HepG2 (cell line): ENCODE measurements around the gene DSTN. TPM values are rescaled to one million over a fixed set of nuclear protein-coding genes. Genes with fewer than 3 reads are reported as not detected.

Experiments used
- ARID2 ChIP-seq: sonication (generic); formaldehyde crosslinking; IDR thresholded peaks from 2 replicates; pipeline ENCODE4 v1.8.1; 2022; ENCODE audit warnings: mild to moderate bottlenecking, missing genetic modification reagents, borderline replicate concordance
- BRCA1 ChIP-seq: sonication (generic); formaldehyde crosslinking; IDR thresholded peaks from 2 replicates; pipeline ENCODE4 v1.4.0; 2020; ENCODE audit warnings: missing genetic modification reagents
- CEBPZ ChIP-seq: IDR thresholded peaks from 2 replicates; pipeline ENCODE4 v1.6.1; 2012; ENCODE audit warnings: low read length, improper control_type of control experiment
- CSRNP1 ChIP-seq: sonication (generic); formaldehyde crosslinking; IDR thresholded peaks from 2 replicates; pipeline ENCODE4 v1.8.1; 2023; ENCODE audit warnings: mild to moderate bottlenecking, missing genetic modification reagents
- ISL2 ChIP-seq: sonication (generic); formaldehyde crosslinking; IDR thresholded peaks from 2 replicates; pipeline ENCODE4 v1.5.0; 2020; ENCODE audit warnings: missing genetic modification reagents
- KLF16 ChIP-seq, 2 experiments: sonication (generic) in 1 of 2; formaldehyde crosslinking in 1 of 2; IDR thresholded peaks; 2 replicates each; pipeline versions ENCODE4 v1.6.1 to v1.8.0; 2016 to 2023; ENCODE audit warnings: missing genetic modification reagents in 2 of 2, missing compliant biosample characterization in 1 of 2
- MBD4 ChIP-seq: IDR thresholded peaks from 2 replicates; pipeline ENCODE4 v1.6.1; 2012; ENCODE audit warnings: low read length, inconsistent platforms, borderline replicate concordance
- SNAI1 ChIP-seq: sonication (generic); formaldehyde crosslinking; IDR thresholded peaks from 2 replicates; pipeline ENCODE4 v1.5.0; 2020; ENCODE audit warnings: mild to moderate bottlenecking, missing genetic modification reagents, borderline replicate concordance
- SSRP1 ChIP-seq: IDR thresholded peaks from 2 replicates; pipeline ENCODE4 v1.6.1; 2016; ENCODE audit warnings: control low read depth
- ZFYVE20 ChIP-seq: sonication (generic); formaldehyde crosslinking; IDR thresholded peaks from 2 replicates; pipeline ENCODE4 v1.8.0; 2023; ENCODE audit warnings: low read depth, mild to moderate bottlenecking, moderate library complexity, missing genetic modification reagents, borderline replicate concordance
- ZNF343 ChIP-seq: sonication (generic); formaldehyde crosslinking; IDR thresholded peaks from 2 replicates; pipeline ENCODE4 v1.4.0; 2020; ENCODE audit warnings: mild to moderate bottlenecking, missing genetic modification reagents
- ZNF513 ChIP-seq: sonication (generic); formaldehyde crosslinking; conservative IDR thresholded peaks from 2 replicates; pipeline ENCODE4 v1.5.0; 2020; ENCODE audit warnings: missing genetic modification reagents
- ZNF670 ChIP-seq: sonication (generic); formaldehyde crosslinking; IDR thresholded peaks from 2 replicates; pipeline ENCODE4 v1.8.0; 2022; ENCODE audit warnings: mild to moderate bottlenecking, missing genetic modification reagents, borderline replicate concordance
- polyA plus RNA-seq, 8 experiments: library from polyadenylated mRNA; depleted of rRNA in 3 of 8; stranded (reverse) in 7 of 8; unstranded in 1 of 8; fragments of >200 nt; fragmentation: Illumina TruSeq in 4 of 8; extraction: Trizol in 4 of 8; gene quantifications; 2 replicates each; pipeline versions ENCODE4 v1.2.1 to v1.2.3, GENCODE V29; 2011 to 2016; ENCODE audit warnings: low read depth in 4 of 8, missing spikeins in 1 of 8, mixed read lengths in 1 of 8; ENCODE audit not compliant: insufficient read depth in 1 of 8
- total RNA-seq, 5 experiments: library from RNA; depleted of rRNA; stranded (reverse); fragments of >200 nt; fragmentation: Illumina TruSeq; extraction: Trizol; gene quantifications; 2 replicates each; pipeline ENCODE4 v1.2.3, GENCODE V29; 2016; ENCODE audit warnings: low read depth in 1 of 5
- TF ChIP-seq, protein P1 (sequence below): sonication (generic); formaldehyde crosslinking; IDR thresholded peaks from 2 replicates; pipeline ENCODE4 v1.4.0; 2020; ENCODE audit warnings: missing genetic modification reagents, borderline replicate concordance
- TF ChIP-seq, protein P2 (sequence below): sonication (generic); formaldehyde crosslinking; IDR thresholded peaks from 2 replicates; pipeline ENCODE4 v1.4.0; 2020; ENCODE audit warnings: missing genetic modification reagents

The DSTN gene
- total and polyA plus RNA-seq, 2 of the 13 experiments (the other 11 are each of a cell fraction or from before 2014, with no cell fraction given), result 27.6 to 106 TPM

- TF ChIP-seq ZNF670 (CRISPR knock-in tag), result 0 out of 2 replicates have a peak, but pooled peaks have one; percentile 33
- TF ChIP-seq CEBPZ, result no peak
- TF ChIP-seq ZNF343, result no peak
- 0 out of 2 replicates have a peak, but pooled peaks have one; percentile 15 for TF ChIP-seq SSRP1
- 0 out of 2 replicates have a peak, but pooled peaks have one; percentile 69 for TF ChIP-seq ZFYVE20 (CRISPR knock-in tag)
- TF ChIP-seq, protein P1, sequence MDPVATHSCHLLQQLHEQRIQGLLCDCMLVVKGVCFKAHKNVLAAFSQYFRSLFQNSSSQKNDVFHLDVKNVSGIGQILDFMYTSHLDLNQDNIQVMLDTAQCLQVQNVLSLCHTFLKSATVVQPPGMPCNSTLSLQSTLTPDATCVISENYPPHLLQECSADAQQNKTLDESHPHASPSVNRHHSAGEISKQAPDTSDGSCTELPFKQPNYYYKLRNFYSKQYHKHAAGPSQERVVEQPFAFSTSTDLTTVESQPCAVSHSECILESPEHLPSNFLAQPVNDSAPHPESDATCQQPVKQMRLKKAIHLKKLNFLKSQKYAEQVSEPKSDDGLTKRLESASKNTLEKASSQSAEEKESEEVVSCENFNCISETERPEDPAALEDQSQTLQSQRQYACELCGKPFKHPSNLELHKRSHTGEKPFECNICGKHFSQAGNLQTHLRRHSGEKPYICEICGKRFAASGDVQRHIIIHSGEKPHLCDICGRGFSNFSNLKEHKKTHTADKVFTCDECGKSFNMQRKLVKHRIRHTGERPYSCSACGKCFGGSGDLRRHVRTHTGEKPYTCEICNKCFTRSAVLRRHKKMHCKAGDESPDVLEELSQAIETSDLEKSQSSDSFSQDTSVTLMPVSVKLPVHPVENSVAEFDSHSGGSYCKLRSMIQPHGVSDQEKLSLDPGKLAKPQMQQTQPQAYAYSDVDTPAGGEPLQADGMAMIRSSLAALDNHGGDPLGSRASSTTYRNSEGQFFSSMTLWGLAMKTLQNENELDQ (CRISPR knock-in tag), result no peak
- 0 out of 2 replicates have a peak, but pooled peaks have one; percentile 11 for TF ChIP-seq CSRNP1 (CRISPR knock-in tag)
- TF ChIP-seq ARID2 (CRISPR knock-in tag), result no peak
- peak; percentile 62; the same call in 1 of the 2 replicates for TF ChIP-seq ZNF513 (CRISPR knock-in tag)
- TF ChIP-seq ISL2, result peak; percentile 27; the same call in 1 of the 2 replicates
- TF ChIP-seq BRCA1 (CRISPR knock-in tag), result peak; percentile 78; the same call in 1 of the 2 replicates
- TF ChIP-seq MBD4, result 0 out of 2 replicates have a peak, but pooled peaks have one; percentile 41
- TF ChIP-seq, protein P2, sequence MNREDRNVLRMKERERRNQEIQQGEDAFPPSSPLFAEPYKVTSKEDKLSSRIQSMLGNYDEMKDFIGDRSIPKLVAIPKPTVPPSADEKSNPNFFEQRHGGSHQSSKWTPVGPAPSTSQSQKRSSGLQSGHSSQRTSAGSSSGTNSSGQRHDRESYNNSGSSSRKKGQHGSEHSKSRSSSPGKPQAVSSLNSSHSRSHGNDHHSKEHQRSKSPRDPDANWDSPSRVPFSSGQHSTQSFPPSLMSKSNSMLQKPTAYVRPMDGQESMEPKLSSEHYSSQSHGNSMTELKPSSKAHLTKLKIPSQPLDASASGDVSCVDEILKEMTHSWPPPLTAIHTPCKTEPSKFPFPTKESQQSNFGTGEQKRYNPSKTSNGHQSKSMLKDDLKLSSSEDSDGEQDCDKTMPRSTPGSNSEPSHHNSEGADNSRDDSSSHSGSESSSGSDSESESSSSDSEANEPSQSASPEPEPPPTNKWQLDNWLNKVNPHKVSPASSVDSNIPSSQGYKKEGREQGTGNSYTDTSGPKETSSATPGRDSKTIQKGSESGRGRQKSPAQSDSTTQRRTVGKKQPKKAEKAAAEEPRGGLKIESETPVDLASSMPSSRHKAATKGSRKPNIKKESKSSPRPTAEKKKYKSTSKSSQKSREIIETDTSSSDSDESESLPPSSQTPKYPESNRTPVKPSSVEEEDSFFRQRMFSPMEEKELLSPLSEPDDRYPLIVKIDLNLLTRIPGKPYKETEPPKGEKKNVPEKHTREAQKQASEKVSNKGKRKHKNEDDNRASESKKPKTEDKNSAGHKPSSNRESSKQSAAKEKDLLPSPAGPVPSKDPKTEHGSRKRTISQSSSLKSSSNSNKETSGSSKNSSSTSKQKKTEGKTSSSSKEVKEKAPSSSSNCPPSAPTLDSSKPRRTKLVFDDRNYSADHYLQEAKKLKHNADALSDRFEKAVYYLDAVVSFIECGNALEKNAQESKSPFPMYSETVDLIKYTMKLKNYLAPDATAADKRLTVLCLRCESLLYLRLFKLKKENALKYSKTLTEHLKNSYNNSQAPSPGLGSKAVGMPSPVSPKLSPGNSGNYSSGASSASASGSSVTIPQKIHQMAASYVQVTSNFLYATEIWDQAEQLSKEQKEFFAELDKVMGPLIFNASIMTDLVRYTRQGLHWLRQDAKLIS, result no peak
- TF ChIP-seq KLF16 (CRISPR knock-in tag; IDR thresholded peaks at IDR 0.05), result no peak
- TF ChIP-seq SNAI1 (CRISPR knock-in tag), result no peak
Measured at GRCh38 chr20:17612287-17612991, 42.6 kb downstream of the DSTN start (continued).
